ENCODE data around the gene FFAR3.
A peak's percentile ranks its signal among the peaks of the same experiment; 100 is the strongest.
"Not testable (repeated sequence)": the region's sequence is repeated elsewhere in the genome, so short reads cannot be mapped to it uniquely, and the experiment has no call there.

FFAR3 gene

GRCh38 chr19:35351411-35352176 is 6.7 kb upstream of the FFAR3 start:
- no peak for DNase-seq

- DNase-seq, result no peak
Observed at GRCh38 chr19:35352177-35352447, 6.1 kb upstream of the FFAR3 start.

GRCh38 chr19:35352448-35353304 is 5.6 kb upstream of the FFAR3 start:
- DNase-seq, result peak; percentile 57

GRCh38 chr19:35353635-35354034 is 4.6 kb upstream of the FFAR3 start:
- no peak for DNase-seq

- no peak for DNase-seq
Observed at GRCh38 chr19:35354898-35355297, 3.4 kb upstream of the FFAR3 start.

- no peak for DNase-seq
Observed at GRCh38 chr19:35355791-35356460, 2.3 kb upstream of the FFAR3 start.

GRCh38 chr19:35358834-35359233 is 574 bp downstream of the FFAR3 start:
- not testable (repeated sequence) for DNase-seq

GRCh38 chr19:35359395-35359794 is 1.1 kb downstream of the FFAR3 start:
- not testable (repeated sequence) for DNase-seq

- DNase-seq, result not testable (repeated sequence)
Observed at GRCh38 chr19:35360081-35360480, 1.8 kb downstream of the FFAR3 start.

- no peak for DNase-seq
Observed at GRCh38 chr19:35360880-35361420, 2.7 kb downstream of the FFAR3 start.

- DNase-seq, result no peak
Observed at GRCh38 chr19:35362261-35363000, 4.2 kb downstream of the FFAR3 start.

- DNase-seq, result no peak
Observed at GRCh38 chr19:35363001-35363590, 4.8 kb downstream of the FFAR3 start.

- DNase-seq, result no peak
Observed at GRCh38 chr19:35363711-35364425, 5.6 kb downstream of the FFAR3 start.

- no peak for DNase-seq
Observed at GRCh38 chr19:35365303-35365702, 7.0 kb downstream of the FFAR3 start.

GRCh38 chr19:35368378-35368777 is 10.1 kb downstream of the FFAR3 start:
- no peak for DNase-seq

GRCh38 chr19:35369522-35369921 is 11.3 kb downstream of the FFAR3 start:
- DNase-seq, result no peak

GRCh38 chr19:35370722-35371121 is 12.5 kb downstream of the FFAR3 start, which contains the start of gene GPR42:
GPR42 (plus strand) TSS chr19:35371068; CDS start chr19:35371360, 292 bp downstream.
- DNase-seq, result no peak

- DNase-seq, result no peak
Observed at GRCh38 chr19:35373492-35373891, 15.2 kb downstream of the FFAR3 start.

GRCh38 chr19:35374031-35374430 is 15.8 kb downstream of the FFAR3 start:
- not testable (repeated sequence) for DNase-seq

- DNase-seq, result no peak
Observed at GRCh38 chr19:35375505-35376307, 17.4 kb downstream of the FFAR3 start.

- no peak for DNase-seq
Observed at GRCh38 chr19:35377656-35378055, 19.4 kb downstream of the FFAR3 start.
